Stimulated activated CD8-positive, alpha-beta memory T cell treated with anti-CD3 and anti-CD28 coated beads, Interleukin-7, amount 100 ng/mL, for 4 hours (primary cell): ENCODE results near the gene LSM3.

ENCODE experiments used
- DNase-seq, 2 donors: peaks; one replicate each; pipeline ENCODE4 v3.0.0-alpha.2; 2020; ENCODE audit warnings: low read depth in 2 of 2

The LSM3 gene

DNA sequence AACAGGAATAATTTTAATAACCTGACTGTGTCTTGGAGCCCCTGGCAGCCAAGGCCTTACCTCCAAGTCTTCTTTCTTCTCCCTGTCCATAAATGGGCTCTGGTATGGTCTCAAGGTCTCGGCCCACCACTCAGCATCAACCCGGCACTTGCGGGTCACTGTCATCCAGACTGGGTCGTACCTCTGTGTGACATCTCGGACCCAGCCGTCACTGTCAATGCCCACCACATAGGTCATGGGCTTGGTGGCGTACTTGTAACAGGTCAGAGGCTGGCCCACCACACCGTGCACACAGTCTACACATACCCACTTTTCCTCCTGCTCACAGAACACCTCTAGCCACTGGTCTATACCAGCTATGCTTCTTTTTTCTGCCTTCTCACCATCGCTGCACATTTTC is 20.7 kb upstream of the LSM3 start:
- no peak for DNase-seq

DNA sequence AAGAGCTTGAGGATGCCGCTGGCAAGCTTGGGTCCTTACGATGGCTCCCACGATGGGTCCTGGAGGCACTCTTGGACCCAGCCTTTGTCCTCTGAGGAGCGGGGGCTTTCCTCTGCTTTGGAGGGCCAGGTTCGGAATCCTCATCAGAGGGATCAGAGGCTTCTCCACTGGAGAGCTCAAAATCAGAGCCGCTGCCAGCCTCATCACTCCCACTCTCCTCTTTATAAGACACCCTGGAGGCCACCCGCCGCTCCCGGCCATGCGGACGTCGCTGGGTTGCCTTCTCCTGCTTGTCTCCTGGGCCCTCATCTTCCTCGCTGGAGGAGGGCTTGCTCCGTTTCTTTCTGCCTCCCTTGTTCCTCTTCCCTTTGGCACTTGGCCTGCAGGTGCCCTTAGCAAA is 20.2 kb upstream of the LSM3 start:
- no peak for DNase-seq

GRCh38 chr3:14159426-14159825 is 19.2 kb upstream of the LSM3 start:
- DNase-seq, result no peak

DNA sequence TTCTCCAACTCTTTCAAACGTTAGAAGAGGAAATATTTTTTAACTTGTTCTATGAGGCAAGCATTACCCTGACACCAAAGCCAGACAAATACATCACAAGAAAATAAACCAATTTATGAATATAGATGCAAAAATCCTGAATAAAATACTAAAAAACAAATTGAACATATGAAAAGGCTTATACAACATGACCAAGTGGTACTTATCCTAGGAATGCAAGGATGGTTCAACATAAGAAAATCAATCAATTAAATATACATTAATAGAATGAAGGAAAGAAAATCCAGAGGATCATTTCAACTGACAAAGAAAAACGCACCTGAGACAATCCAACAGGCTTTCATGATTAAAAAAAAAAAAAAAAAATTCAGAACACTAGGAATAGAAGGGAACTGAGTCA is 17.3 kb upstream of the LSM3 start:
- no peak for DNase-seq

DNA sequence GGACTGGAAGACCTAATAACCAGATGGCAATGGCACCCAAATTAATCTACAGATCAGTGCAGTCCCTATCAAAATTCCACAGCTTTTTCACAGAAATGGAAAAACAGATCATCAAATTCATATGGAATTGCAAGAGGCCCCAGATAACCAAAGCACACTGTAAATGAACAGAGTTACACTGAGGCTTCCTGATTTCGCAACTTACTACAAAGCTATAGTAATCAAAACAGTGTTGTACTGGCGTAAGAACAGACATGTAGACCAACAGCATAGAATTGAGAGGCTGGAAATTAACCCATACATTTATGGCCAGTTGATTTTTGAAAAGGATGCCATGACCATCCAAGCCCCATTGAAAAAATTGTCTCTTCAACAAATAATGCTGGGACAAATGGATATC is 16.4 kb upstream of the LSM3 start:
- DNase-seq, result no peak

- no peak for DNase-seq
Measured at GRCh38 chr3:14166877-14167603, 11.6 kb upstream of the LSM3 start.

- DNase-seq, result no peak
Measured at GRCh38 chr3:14169435-14169834, 9.2 kb upstream of the LSM3 start.

- DNase-seq, result no peak
Measured at GRCh38 chr3:14169871-14170270, 8.7 kb upstream of the LSM3 start.

DNA sequence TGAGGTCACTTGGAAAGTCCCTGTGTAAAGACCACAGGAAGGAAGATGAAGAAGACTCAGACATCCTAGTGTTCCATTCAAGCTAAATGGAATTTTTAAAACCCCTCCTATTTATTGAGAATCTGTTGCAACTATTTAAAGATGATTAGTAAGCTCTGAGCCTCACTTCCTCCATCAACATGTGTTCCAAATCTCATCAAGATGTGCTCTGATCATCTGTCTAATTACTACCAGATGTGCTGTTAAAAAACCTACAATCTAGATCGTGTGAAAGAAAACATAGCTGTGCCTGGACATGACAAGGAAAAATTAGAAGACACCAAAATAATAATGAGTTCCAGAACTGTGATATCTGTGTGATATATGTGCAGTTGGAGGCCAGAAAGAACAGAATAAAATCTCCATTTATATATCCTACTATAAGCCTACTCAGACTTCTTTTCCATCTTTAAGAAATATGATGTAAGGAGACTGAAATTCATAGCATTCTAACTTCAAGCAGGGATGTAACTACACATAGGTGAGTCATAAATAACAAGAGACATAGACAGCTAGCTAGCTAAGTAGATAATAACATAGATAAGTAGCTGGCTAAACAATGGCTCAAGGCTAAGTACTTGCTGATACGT is 8.0 kb upstream of the LSM3 start:
- no peak for DNase-seq

GRCh38 chr3:14172496-14172895 is 6.1 kb upstream of the LSM3 start:
- no peak for DNase-seq

GRCh38 chr3:14174483-14174882 is 4.1 kb upstream of the LSM3 start:
- DNase-seq, result no peak

GRCh38 chr3:14175383-14176037 is 3.1 kb upstream of the LSM3 start:
- peak; percentile 19 to 25 for DNase-seq

DNA sequence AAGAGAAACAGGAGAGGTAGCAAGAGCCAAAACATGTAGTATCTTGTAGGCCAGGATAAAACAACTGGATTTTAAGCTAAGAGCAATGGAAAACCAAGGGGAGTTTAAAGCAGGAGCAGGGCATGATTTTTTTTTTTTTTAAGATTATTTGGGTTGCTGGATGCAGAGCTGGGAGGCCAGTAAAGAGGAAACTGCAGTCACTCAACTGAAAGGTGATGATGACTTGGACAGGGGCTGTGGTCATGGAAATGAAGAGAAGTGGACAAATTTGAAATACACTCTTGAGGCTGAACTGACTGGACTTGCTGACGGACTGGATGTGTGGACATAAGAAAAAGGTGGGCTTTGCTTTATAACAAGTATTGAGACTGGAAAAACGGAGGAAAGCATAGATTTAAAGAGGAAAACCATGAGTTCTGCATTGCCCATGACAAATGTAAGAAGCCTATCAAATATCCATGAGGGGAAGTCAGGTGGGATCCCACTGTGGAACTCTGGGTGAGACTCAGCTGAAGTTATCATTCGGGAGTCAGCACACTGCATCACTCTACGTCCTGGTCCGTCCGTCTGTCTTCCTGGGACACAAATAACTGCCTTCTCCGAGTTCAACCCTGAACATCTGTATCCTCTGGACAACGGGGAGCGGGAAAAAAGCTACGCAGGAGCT is 904 bp upstream of the LSM3 start:
- no peak for DNase-seq

- DNase-seq, result no peak
Measured at GRCh38 chr3:14179114-14179465, 473 bp downstream of the LSM3 start.

GRCh38 chr3:14179795-14180194 is 1.2 kb downstream of the LSM3 start:
- no peak for DNase-seq

DNA sequence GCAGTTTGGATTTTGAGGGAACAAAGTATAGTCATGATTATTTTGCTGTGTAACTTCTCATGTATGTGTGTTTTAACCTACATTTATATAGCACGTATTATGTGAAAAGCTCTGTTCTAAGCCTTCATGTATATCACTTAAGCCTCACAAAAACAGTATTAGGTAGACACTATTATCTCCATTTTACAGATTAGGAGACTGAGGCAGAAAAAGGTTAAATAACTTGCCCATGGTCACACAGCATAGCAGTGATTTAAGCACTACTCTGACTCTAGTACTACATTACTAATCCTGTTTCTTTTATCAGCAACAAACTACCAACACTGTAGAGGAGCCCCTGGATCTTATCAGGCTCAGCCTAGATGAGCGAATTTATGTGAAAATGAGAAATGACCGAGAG is 2.6 kb downstream of the LSM3 start:
- no peak for DNase-seq

- no peak for DNase-seq
Measured at GRCh38 chr3:14183015-14183577, 4.5 kb downstream of the LSM3 start.

- DNase-seq, result no peak
Measured at GRCh38 chr3:14186854-14187458, 8.3 kb downstream of the LSM3 start.

GRCh38 chr3:14188041-14188754 is 9.6 kb downstream of the LSM3 start:
- no peak for DNase-seq

- no peak for DNase-seq
Measured at GRCh38 chr3:14194865-14195264, 16.2 kb downstream of the LSM3 start.

DNA sequence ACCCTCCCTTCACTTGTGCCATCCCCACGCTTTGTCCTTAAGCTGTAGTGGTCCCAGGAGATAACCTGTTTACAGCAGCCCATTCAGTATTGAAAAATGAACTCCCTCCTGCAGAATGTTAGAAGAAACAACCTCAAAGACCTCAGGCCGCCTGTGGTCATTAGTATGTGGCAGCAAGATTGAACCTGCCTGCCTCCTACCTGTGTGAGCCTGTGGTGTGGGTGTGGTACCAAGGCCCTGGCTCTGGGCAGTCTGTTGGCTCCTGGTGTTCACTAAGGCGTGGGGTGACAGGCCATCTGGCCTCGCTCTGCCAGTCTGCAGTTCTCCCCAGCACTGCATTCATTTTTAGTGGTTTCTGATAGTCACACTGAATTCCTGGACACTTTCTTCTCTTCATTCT is 21.0 kb downstream of the LSM3 start:
- no peak for DNase-seq
